Measurements from ENCODE around the gene CTBP2.

- TF ChIP-seq, protein P1, sequence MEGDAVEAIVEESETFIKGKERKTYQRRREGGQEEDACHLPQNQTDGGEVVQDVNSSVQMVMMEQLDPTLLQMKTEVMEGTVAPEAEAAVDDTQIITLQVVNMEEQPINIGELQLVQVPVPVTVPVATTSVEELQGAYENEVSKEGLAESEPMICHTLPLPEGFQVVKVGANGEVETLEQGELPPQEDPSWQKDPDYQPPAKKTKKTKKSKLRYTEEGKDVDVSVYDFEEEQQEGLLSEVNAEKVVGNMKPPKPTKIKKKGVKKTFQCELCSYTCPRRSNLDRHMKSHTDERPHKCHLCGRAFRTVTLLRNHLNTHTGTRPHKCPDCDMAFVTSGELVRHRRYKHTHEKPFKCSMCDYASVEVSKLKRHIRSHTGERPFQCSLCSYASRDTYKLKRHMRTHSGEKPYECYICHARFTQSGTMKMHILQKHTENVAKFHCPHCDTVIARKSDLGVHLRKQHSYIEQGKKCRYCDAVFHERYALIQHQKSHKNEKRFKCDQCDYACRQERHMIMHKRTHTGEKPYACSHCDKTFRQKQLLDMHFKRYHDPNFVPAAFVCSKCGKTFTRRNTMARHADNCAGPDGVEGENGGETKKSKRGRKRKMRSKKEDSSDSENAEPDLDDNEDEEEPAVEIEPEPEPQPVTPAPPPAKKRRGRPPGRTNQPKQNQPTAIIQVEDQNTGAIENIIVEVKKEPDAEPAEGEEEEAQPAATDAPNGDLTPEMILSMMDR (IDR thresholded peaks at IDR 0.05; ENCODE audit: low read depth, low read length, poor library complexity, severe bottlenecking): no peak
- no peak for TF ChIP-seq EZH2phosphoT487 (IDR thresholded peaks at IDR 0.05; ENCODE audit: borderline replicate concordance, low read length)
These were observed 31.3 kb downstream of the CTBP2 start for GRCh38 chr10:125129076-125129458.
